NCI-H2171 (cell line): Measurements from ENCODE around the gene PSMA2.
"Not testable (repeated sequence)": the region's sequence is repeated elsewhere in the genome, so short reads cannot be mapped to it uniquely, and the experiment has no call there.

Experiments used
- DNase-seq: peaks from one replicate; lab custom pipeline; 2025; lab: John Stamatoyannopoulos, UW

The PSMA2 gene

DNA sequence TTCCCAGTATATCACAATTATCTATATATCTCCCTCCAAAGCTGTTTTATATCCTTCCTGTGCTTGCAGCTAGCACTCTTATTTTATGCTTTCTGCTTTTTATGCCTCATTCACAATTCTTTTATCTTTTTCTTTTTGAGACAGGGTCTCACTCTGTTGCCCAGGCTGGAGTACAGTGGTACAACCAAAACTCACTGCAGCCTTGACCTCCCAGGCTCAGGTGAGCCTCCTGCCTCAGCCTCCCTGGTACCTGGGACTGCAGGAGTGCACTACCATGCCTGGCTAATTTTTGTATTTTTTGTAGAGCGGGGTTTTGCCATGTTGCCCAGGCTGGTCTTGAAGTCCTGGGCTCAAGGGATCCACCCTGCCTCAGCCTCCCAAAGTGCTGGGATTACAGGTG lies 25.8 kb downstream of the PSMA2 start:
- no peak for DNase-seq

DNA sequence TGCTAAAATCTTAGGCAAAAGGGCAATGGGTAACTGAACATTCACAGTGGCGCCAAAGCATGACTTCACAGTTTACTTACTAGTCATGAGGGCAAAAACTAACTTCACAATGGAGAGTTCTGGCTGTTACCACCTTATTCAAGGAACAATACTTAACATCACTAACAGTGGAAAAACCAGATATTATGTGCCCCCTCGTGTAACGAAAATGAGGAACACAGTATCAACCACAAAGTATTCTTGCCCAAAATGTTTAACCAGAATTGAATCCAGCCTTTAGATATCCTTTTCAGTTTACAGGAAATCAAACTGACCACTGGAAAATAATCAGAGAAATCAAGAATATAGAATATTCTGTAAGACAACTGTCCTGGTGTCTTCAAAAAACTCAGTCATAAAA lies 29.6 kb downstream of the PSMA2 start:
- no peak for DNase-seq

DNA sequence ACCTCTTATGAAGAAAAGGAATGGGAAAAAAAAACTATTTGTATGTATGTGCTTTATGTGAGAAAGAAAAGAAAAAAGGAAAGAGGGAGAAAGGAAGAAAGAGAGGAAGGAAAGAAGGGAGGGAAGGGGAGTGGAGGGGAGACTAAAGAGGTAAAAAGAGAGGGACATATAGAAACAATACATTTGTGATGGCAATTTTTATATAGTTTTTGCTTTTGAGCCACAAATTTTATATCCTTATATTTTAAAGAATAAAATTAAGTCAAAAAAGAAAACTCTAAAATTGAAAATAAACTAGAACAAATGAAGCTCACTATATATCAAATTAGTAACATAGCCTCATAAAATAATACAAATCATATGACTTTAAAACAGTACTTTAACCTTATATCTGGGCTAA lies 31.1 kb downstream of the PSMA2 start:
- no peak for DNase-seq

DNA sequence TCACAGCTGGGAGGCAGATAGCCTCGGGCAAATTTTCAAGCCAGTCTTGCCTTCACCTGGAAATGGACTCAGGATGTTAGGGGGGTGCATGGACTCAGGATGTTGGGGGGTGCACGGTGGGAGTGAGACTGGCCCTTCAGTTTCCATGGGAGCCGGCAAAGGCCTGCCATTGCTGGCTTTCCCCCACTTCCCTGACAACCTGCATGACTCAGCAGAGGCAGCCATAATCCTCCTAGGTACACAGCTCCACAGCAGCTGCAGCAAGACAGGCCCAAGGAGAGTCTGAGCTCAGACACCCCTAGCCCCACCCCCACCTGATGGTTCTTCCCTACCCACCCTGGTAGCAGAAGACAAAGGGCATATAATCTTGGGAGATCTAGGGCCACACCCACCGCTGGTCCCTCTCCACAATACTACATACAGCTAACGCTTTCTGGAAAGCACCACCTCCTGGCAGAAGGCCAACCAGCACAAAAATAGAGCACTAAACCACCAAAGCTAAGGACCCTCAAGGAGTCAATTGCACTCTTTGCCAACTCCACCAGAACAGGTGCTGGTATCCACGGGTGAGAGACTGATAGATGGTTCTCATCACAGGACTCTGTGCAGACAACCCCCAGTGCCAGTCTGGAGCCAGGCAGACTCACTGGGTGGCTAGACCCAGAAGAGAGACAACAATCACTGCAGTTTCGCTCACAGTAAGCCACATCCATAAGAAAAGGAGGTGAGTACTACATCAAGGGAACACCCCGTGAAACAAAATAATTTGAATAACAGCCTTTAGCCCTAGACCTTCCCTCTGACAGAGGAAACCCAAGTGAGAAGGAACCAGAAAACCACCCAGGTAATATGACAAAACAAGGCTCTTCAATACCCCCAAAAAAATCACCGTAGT lies 38.4 kb downstream of the PSMA2 start:
- no peak for DNase-seq

DNA sequence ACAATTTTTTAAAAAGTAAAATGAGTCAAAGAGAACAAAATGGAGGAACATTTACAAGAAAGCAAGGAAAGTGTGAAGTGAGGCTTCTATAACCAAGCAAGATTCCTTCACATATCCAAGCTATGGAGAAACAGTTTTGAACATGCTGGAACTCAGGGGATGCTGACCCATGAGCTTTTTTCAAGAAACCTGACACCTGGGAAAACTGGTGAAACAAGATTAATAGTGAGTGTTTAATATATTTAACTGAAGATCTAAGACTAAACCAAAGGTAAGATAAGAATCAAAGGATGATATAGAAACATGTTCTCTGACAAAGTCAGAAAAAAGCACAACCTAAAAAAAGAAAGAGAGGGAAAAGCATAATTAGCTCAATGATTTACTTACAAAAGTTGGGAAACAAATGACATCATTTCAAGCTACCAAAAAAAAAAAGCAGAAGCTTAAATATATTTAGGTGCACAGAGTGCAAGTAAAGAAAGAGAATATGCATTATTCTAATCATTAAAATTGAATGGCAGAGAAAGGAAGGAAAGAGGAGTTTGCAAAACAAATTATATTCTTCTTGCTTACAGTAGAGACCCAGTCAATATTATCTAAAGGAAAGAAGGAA lies 45.0 kb downstream of the PSMA2 start:
- DNase-seq: no peak

DNA sequence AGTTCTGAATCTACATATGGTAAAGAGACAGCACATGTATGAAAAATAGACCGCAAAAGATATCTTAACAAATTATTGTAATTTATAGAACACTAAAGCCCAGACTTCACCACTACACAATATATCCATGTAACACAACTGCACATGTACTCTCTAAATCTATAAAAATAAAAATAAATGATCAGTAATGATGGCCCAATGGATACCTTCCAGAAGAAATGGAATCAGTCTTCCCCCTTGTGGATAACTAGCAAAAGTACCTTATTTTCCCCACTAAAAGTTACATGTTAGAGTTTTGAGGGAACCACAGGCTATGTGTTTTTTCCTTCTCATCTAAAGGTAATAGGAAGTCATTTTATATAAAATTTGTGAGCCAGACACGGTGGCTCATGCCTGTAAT lies 45.8 kb downstream of the PSMA2 start:
- DNase-seq: no peak

DNA sequence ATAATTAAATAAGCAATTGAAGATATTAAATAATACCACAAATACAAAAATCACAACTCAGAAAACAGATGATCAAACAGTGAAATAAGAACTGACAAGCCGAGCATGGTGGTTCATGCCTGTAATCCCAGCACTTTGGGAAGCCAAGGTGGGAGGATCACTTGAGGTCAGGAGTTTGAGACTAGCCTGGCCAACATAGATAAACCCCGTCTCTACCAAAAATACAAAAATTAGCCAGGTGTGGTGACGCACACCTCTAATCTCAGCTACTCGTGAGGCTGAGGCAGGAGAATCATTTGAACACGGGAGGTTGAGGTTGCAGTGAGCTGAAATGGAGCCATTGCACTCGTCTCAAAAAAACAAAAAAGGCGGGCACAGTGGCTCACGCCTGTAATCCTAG lies 46.8 kb downstream of the PSMA2 start:
- DNase-seq: not testable (repeated sequence)

DNA sequence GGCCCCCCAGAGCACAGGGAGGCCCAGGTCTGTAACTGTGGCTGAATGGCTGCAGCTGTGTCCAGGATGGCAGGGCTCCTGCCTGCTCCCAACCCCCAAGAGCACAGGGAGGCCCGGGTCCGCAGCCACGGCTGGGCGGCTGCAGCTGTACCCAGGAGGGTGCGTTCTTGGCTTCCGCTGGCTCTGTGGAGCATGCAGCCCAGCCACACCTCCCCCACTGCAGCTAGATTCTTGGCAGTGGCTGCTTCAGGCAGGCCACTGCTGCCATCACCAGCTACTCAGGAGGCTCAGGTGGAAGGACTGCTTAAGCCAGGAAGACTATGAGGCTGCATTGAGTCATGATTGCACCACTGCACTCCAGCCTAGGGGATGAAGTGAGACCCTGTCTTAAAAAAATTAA lies 48.0 kb downstream of the PSMA2 start:
- DNase-seq: no peak

DNA sequence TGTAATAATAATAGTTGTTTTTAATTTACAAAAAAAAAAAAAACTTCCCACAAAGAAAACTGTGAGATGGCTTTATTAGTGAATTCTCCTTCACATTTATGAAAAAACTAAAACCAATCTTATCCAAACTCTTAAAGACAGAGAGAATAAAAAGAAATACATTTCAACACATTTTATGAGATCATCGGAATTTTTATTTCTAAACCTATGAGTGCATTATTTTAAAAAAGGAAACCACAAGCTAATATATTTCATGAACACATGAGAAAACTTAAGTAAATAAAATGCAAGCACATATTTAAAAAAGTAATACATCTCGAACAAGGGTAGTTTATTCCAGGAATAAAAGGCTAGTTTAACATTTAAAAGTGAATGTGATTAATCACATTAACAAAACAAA lies 51.6 kb downstream of the PSMA2 start:
- DNase-seq: no peak

DNA sequence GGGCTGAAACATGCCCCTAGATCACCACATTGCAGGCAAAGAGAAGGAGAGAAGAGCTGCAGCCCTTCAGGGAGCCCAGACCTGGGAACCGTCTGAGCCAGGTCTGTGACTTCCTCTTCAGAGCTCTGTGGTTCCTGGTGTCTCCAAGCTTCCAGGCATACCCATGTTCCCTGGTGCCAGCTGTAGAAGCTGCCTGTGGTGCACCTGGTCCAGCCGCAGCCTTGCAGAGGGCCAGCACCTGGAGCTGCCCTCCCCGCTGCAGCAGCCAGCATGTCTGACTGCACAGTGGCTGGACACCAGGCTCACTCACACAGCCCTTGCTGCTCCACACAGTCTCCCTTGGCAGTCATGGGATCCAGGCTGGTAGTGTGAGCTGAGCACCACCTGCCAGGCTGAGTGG lies 53.7 kb downstream of the PSMA2 start:
- no peak for DNase-seq

DNA sequence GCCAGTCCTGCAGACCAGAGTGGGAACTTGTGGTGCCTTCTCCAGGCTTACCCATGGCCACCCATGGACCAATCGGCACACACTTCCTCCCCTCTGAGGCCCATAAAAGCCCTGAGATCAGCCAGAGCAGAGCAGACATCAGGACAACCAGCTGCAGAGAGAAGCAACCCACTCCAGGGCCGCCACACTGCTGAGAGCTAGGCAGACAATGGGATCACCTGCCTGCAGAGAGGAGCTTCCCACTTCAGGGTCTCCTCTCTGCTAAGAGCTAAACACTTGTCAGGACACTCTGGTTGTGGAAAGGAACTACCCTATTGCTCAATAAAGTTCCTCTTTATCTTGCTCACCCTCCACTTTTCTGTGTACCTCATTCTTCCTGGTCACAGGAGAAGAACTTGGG lies 54.1 kb downstream of the PSMA2 start:
- DNase-seq: no peak

DNA sequence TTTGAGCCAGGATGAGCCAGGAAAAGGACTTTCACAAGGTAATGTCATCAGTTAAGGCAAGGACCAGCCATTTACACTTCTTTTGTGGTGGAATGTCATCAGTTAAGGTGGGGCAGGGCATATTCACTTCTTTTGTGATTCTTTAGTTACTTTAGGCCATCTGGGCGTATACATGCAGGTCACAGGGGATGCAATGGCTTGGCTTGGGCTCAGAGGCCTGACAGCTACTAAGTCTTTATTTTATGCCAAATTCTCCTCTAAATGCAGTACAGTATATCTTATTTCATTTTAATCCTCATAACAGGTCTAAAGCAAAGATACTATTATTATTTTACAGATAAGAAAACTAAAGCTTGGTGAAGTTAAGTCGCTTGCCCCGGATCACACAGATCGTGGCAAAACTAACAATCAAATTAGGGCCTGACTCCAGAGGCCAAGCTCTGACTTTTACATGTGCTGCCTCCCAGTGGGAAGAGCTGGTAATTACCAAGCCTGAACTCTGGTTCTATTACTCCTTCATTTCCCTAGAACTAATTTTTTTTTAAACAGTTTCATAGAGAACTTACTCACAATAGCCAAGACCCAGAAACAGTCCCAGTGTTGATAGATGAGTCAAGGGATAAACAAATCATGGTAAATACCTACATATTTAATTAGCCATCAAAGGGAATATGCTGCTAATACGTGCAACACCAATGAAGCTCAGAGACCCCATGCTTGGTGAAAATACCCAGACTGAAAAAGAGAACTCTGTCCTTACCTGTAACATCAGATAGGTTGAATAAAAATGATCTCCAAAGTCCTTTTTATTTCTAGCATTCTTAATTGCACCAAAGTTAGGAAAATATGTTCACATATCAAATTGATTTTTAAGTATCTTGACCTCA lies 55.5 kb downstream of the PSMA2 start:
- no peak for DNase-seq

DNA sequence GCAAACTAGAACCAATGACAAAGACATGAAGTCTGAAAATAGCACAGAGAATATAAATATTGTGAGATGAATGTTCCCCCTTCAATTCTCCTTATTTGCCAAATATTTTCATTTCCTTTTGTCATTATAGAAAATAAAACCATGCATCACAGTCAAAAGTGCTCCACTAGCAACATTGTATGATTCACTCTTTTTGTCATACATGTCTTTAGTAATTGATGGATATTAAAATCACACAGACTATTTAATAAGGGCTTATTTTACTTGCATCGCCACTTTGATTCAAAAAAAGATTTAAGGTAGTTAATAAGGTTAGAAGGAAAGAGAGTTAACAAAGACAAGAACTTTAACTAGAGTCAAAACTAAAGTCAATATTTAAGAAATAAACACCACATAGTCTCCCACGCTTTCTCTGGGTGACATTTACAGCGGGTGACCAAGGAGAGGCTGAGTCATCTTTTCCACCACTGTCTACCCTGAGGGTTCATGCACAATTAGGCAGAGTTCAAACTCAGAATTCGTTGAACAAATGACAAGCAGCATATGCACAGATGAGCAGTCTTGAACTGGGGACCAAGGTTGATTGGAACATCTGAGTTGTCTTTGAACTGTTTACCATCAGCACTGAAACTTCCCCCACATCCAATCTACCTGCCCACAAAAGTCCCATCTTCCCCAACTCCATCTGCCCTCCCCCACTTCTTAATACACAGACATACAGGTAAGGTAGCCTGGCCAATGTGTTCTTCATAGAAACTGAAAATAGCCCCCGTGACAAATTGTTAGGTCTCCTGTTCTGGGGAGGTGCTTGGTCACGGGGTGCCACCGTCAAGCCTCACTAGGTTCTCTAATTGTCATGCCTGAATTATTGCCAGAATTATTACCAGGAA lies 62.6 kb downstream of the PSMA2 start:
- no peak for DNase-seq

DNA sequence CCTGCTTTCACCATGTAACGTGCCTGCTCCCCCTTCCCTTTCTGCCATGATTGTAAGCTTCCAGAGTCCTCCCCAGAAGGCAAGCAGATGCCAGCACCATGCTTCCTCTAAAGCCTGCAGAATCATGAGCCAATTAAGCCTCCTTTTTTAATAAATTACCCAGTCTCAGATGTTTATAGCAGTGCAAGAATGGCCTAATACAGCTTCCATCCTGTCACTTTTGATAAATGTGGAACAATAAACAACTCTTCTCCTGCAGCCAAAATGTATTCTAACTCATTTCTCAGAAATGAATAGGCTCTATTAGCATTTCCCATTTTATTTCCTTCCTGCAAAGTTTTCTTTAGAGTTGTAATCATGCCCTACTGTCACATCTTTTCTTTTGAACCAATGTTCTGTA lies 63.5 kb downstream of the PSMA2 start:
- no peak for DNase-seq
